Neural progenitor cell (in vitro differentiated cells): ENCODE results near the gene CTNNA1. TPM values are rescaled to one million over a fixed set of nuclear protein-coding genes. Genes with fewer than 3 reads are reported as not detected.

ENCODE experiments used
- DNase-seq: peaks from one replicate; pipeline ENCODE4 v3.0.0-alpha.2; 2016; ENCODE audit warnings: low spot score
- H2AFZ ChIP-seq: fragments of 200-600 bp; sonication (generic); replicated peaks from 2 replicates; pipeline ENCODE4 v1.6.1; 2016; ENCODE audit warnings: antibody characterized with exemption
- H3F3A ChIP-seq: fragments of 200-600 bp; sonication (generic); 2 replicates; pipeline ENCODE4 v1.6.1; 2016; ENCODE audit warnings: antibody characterized with exemption, low read depth
- H3K27ac ChIP-seq: fragments of 200-600 bp; sonication (generic); 2 replicates; pipeline ENCODE4 v1.5.1; 2016; ENCODE audit warnings: mild to moderate bottlenecking
- H3K27me3 ChIP-seq: fragments of 200-600 bp; sonication (generic); 2 replicates; pipeline ENCODE4 v1.6.1; 2016; ENCODE audit warnings: mild to moderate bottlenecking, moderate library complexity
- H3K36me3 ChIP-seq: fragments of 200-600 bp; sonication (generic); 2 replicates; pipeline ENCODE4 v1.5.1; 2016
- H3K4me1 ChIP-seq: fragments of 200-600 bp; sonication (generic); 2 replicates; pipeline ENCODE4 v1.6.1; 2016; ENCODE audit warnings: mixed run types
- H3K4me2 ChIP-seq: fragments of 200-600 bp; sonication (generic); 2 replicates; pipeline ENCODE4 v1.6.1; 2016
- H3K4me3 ChIP-seq: fragments of 200-600 bp; sonication (generic); 2 replicates; pipeline ENCODE4 v1.5.1; 2016
- H3K79me2 ChIP-seq: fragments of 200-600 bp; sonication (generic); 2 replicates; pipeline ENCODE4 v1.6.1; 2016; ENCODE audit warnings: low read depth
- H3K9ac ChIP-seq: fragments of 200-600 bp; sonication (generic); 2 replicates; pipeline ENCODE4 v1.6.1; 2016
- H3K9me3 ChIP-seq: fragments of 200-600 bp; sonication (generic); 2 replicates; pipeline ENCODE4 v1.5.1; 2016; ENCODE audit warnings: low read depth
- H4K20me1 ChIP-seq: fragments of 200-600 bp; sonication (generic); 2 replicates; pipeline ENCODE4 v1.6.1; 2016; ENCODE audit warnings: low read depth
- H3K27ac Mint-ChIP-seq: 3 replicates; pipeline ENCODE4 v1.8.0; 2021; ENCODE audit warnings: mixed read lengths
- H3K27me3 Mint-ChIP-seq: 2 replicates; pipeline ENCODE4 v1.8.0; 2022; ENCODE audit warnings: low read depth, mild to moderate bottlenecking, inconsistent platforms, moderate library complexity, mixed read lengths; ENCODE audit not compliant: insufficient read depth
- H3K36me3 Mint-ChIP-seq: 3 replicates; pipeline ENCODE4 v1.8.0; 2021; ENCODE audit warnings: mixed read lengths
- H3K4me1 Mint-ChIP-seq: 3 replicates; pipeline ENCODE4 v1.8.0; 2021; ENCODE audit warnings: mixed read lengths
- H3K4me3 Mint-ChIP-seq: 3 replicates; pipeline ENCODE4 v1.8.0; 2021; ENCODE audit warnings: mild to moderate bottlenecking, moderate library complexity, mixed read lengths
- H3K9me3 Mint-ChIP-seq: 3 replicates; pipeline ENCODE4 v1.8.0; 2020; ENCODE audit warnings: mixed read lengths
- CTCF ChIP-seq: fragments of 200-600 bp; sonication (generic); IDR thresholded peaks from 2 replicates; pipeline ENCODE4 v1.5.1; 2017; ENCODE audit warnings: antibody characterized with exemption, mild to moderate bottlenecking
- EZH2 ChIP-seq: fragments of 200-600 bp; sonication (generic); IDR thresholded peaks from 2 replicates; pipeline ENCODE4 v1.6.1; 2017; ENCODE audit warnings: antibody characterized with exemption, mild to moderate bottlenecking, moderate library complexity
- EZH2phosphoT487 ChIP-seq: fragments of 200-600 bp; sonication (generic); IDR thresholded peaks from 2 replicates; pipeline ENCODE4 v1.6.1; 2017; ENCODE audit warnings: antibody characterized with exemption
- total RNA-seq: library from RNA; depleted of rRNA; stranded (reverse); fragments of >200 nt; gene quantifications from 2 replicates; pipeline ENCODE4 v1.2.3, GENCODE V29; 2015; ENCODE audit warnings: low replicate concordance

CTNNA1 gene
- total RNA-seq, 1 donor from 2014 or later: 305 TPM

- no peak for DNase-seq
- Mint-ChIP-seq H3K36me3 (peaks cover 46% of the 10 kb centered on the region), H3K27ac (no peak overlapping the region), H3K9me3 (no peaks in the 10 kb centered on the region), H3K4me3 (no peak overlapping the region), H3K4me1 (peaks cover 10% of the 10 kb centered on the region), H3K27me3 (peaks cover 4% of the 10 kb centered on the region)
- Histone ChIP-seq H3K27me3 (no peaks in the 10 kb centered on the region), H3K9ac (no peak overlapping the region), H3K27ac (no peak overlapping the region), H3K4me2 (no peak overlapping the region), H4K20me1 (peaks cover 23% of the 10 kb centered on the region), H2AFZ (no peak overlapping the region), H3K79me2 (peaks cover 4% of the 10 kb centered on the region), H3K36me3 (no peaks in the 10 kb centered on the region), H3K4me1 (no peaks in the 10 kb centered on the region), H3K9me3 (no peaks in the 10 kb centered on the region), H3K4me3 (no peak overlapping the region), H3F3A (no peaks in the 10 kb centered on the region)
- TF ChIP-seq EZH2 (no peak), CTCF (no peak), EZH2phosphoT487 (no peak)
Measured at GRCh38 chr5:138926257-138926656, 173.0 kb downstream of the CTNNA1 start.

GRCh38 chr5:138926688-138927448 lies 173.6 kb downstream of the CTNNA1 start:
- no peak overlapping the region for H3K9ac ChIP-seq
- Mint-ChIP-seq H3K9me3 (no peaks in the 10 kb centered on the region), H3K27ac (peak overlapping the region; percentile 93), H3K4me3 (no peak overlapping the region), H3K27me3 (peaks cover 4% of the 10 kb centered on the region), H3K36me3 (peaks cover 51% of the 10 kb centered on the region), H3K4me1 (peaks cover 10% of the 10 kb centered on the region)
- H3K9me3 ChIP-seq: no peaks in the 10 kb centered on the region
- no peaks in the 10 kb centered on the region for H3K27me3 ChIP-seq
- TF ChIP-seq EZH2phosphoT487 (no peak), EZH2 (no peak), CTCF (no peak)
- H4K20me1 ChIP-seq: peaks cover 22% of the 10 kb centered on the region
- no peak overlapping the region for H3K4me2 ChIP-seq
- no peaks in the 10 kb centered on the region for H3F3A ChIP-seq
- H3K4me3 ChIP-seq: no peak overlapping the region
- H3K36me3 ChIP-seq: no peaks in the 10 kb centered on the region
- no peak overlapping the region for H2AFZ ChIP-seq
- no peaks in the 10 kb centered on the region for H3K4me1 ChIP-seq
- peaks cover 4% of the 10 kb centered on the region for H3K79me2 ChIP-seq
- no peak overlapping the region for H3K27ac ChIP-seq
- no peak for DNase-seq

- Histone ChIP-seq H3K4me2 (no peak overlapping the region), H3F3A (no peaks in the 10 kb centered on the region), H3K4me3 (no peak overlapping the region), H2AFZ (no peak overlapping the region), H3K9me3 (no peaks in the 10 kb centered on the region), H3K9ac (no peak overlapping the region), H4K20me1 (peaks cover 17% of the 10 kb centered on the region), H3K27me3 (no peaks in the 10 kb centered on the region), H3K79me2 (peaks cover under 1% of the 10 kb centered on the region), H3K4me1 (no peaks in the 10 kb centered on the region), H3K36me3 (no peaks in the 10 kb centered on the region), H3K27ac (no peak overlapping the region)
- Mint-ChIP-seq H3K4me3 (no peak overlapping the region), H3K36me3 (peaks cover 55% of the 10 kb centered on the region), H3K4me1 (peaks cover 8% of the 10 kb centered on the region), H3K9me3 (no peaks in the 10 kb centered on the region), H3K27me3 (peaks cover 4% of the 10 kb centered on the region), H3K27ac (no peak overlapping the region)
- TF ChIP-seq EZH2phosphoT487: no peak
- no peak for TF ChIP-seq EZH2
- no peak for TF ChIP-seq CTCF
- DNase-seq: no peak
Measured at GRCh38 chr5:138927544-138927943, 174.3 kb downstream of the CTNNA1 start.
